Astrocyte (in vitro differentiated cells and primary cell): ENCODE data around the gene TTC34. TPM values are rescaled to one million over a fixed set of nuclear protein-coding genes. Genes with fewer than 3 reads are reported as not detected.

Experiments
- DNase-seq: peaks from one replicate; pipeline ENCODE4 v3.0.0-alpha.2; 2010; ENCODE audit warnings: low read depth
- FAIRE-seq: peaks from 2 replicates; lab custom pipeline; 2011; peaks lifted over from hg19 to GRCh38; lab: Jason Lieb, UNC
- H2AFZ ChIP-seq: 2 replicates; pipeline ENCODE4 v1.6.0; 2012; ENCODE audit warnings: low read depth, low read length, inconsistent platforms
- H3K27ac ChIP-seq: 2 replicates; pipeline ENCODE4 v1.5.1; 2011; ENCODE audit warnings: low read depth, low read length, inconsistent platforms
- H3K27me3 ChIP-seq: 2 replicates; pipeline ENCODE4 v1.6.0; 2011; ENCODE audit warnings: low read length, inconsistent platforms; ENCODE audit not compliant: insufficient read depth
- H3K36me3 ChIP-seq: 2 replicates; pipeline ENCODE4 v1.5.1; 2011; ENCODE audit warnings: low read length, inconsistent platforms; ENCODE audit not compliant: insufficient read depth
- H3K4me1 ChIP-seq: 2 replicates; pipeline ENCODE4 v1.5.1; 2011; ENCODE audit warnings: low read length, inconsistent platforms; ENCODE audit not compliant: insufficient read depth
- H3K4me2 ChIP-seq: 2 replicates; pipeline ENCODE4 v1.6.0; 2012; ENCODE audit warnings: low read length, inconsistent platforms
- H3K4me3 ChIP-seq: 2 replicates; pipeline ENCODE4 v1.5.1; 2011; ENCODE audit warnings: low read depth, mild to moderate bottlenecking, low read length, inconsistent platforms; ENCODE audit not compliant: insufficient read depth
- H3K79me2 ChIP-seq: 2 replicates; pipeline ENCODE4 v1.6.0; 2012; ENCODE audit warnings: mild to moderate bottlenecking, low read length, inconsistent platforms; ENCODE audit not compliant: insufficient read depth
- H3K9ac ChIP-seq: 2 replicates; pipeline ENCODE4 v1.6.0; 2012; ENCODE audit warnings: mild to moderate bottlenecking, low read length, inconsistent platforms
- H3K9me3 ChIP-seq: 2 replicates; pipeline ENCODE4 v1.5.1; 2012; ENCODE audit warnings: low read depth, mild to moderate bottlenecking, low read length, inconsistent platforms; ENCODE audit not compliant: insufficient read depth
- H4K20me1 ChIP-seq: 2 replicates; pipeline ENCODE4 v1.6.0; 2012; ENCODE audit warnings: low read length, inconsistent platforms; ENCODE audit not compliant: insufficient read depth
- H3K27ac Mint-ChIP-seq: one replicate; pipeline ENCODE4 v1.8.0; 2021; ENCODE audit warnings: mild to moderate bottlenecking, mixed read lengths; ENCODE audit not compliant: unreplicated experiment
- H3K27me3 Mint-ChIP-seq: one replicate; pipeline ENCODE4 v1.8.0; 2021; ENCODE audit warnings: low read depth, mixed read lengths; ENCODE audit not compliant: unreplicated experiment
- H3K36me3 Mint-ChIP-seq: one replicate; pipeline ENCODE4 v1.8.0; 2021; ENCODE audit warnings: low read depth, mixed read lengths; ENCODE audit not compliant: unreplicated experiment
- H3K4me1 Mint-ChIP-seq: one replicate; pipeline ENCODE4 v1.8.0; 2021; ENCODE audit warnings: low read depth, mixed read lengths; ENCODE audit not compliant: unreplicated experiment
- H3K4me3 Mint-ChIP-seq: one replicate; pipeline ENCODE4 v1.8.0; 2021; ENCODE audit warnings: mild to moderate bottlenecking, moderate library complexity, mixed read lengths; ENCODE audit not compliant: unreplicated experiment
- H3K9me3 Mint-ChIP-seq: one replicate; pipeline ENCODE4 v1.8.0; 2021; ENCODE audit warnings: mild to moderate bottlenecking, mixed read lengths; ENCODE audit not compliant: unreplicated experiment
- CTCF ChIP-seq: IDR thresholded peaks from 2 replicates; pipeline ENCODE4 v1.5.1; 2011; ENCODE audit warnings: low read depth, mild to moderate bottlenecking, inconsistent platforms, low read length, moderate library complexity; ENCODE audit not compliant: insufficient read depth
- EZH2 ChIP-seq: IDR thresholded peaks from 2 replicates; pipeline ENCODE4 v1.6.1; 2012; ENCODE audit warnings: mild to moderate bottlenecking, low read length, inconsistent platforms; ENCODE audit not compliant: insufficient read depth
- total RNA-seq: library from RNA; stranded (reverse); gene quantifications from 2 replicates; pipeline ENCODE4 v1.2.1, GENCODE V29; 2021

TTC34 gene
- total RNA-seq, 1 donor from 2014 or later: 0.39 TPM

DNA sequence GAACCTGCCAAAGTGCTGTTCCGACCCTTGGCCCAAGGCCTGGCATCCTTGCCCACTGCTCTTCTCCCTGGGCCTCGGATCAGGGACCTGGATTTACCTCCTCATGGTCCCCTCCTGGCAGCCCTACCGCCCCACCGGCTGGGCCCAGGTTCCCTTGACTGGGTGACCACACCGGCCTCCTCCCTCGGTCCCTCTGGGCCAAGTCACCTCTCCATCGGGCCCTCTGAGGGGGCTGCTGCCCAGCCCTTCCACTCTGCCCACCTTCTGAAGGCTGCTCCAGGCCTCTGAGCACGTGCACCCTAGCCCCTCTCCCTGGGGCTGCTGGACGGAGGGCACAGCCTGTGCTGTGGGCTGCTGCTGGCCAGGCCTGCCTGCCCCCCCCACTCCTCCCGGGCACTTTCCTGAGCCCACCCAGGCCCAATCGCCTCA, 159.3 kb downstream of the TTC34 start:
- H3K4me1 ChIP-seq: peaks cover 7% of the 10 kb centered on the region

GRCh38 chr1:2641381-2642130, 159.9 kb downstream of the TTC34 start:
- FAIRE-seq (no peak), DNase-seq (no peak)
- Histone ChIP-seq H3K9ac (peak overlapping the region; percentile 90), H3K36me3 (no peaks in the 10 kb centered on the region), H3K9me3 (peaks cover 6% of the 10 kb centered on the region), H4K20me1 (no peaks in the 10 kb centered on the region), H3K79me2 (no peaks in the 10 kb centered on the region), H3K27me3 (no peaks in the 10 kb centered on the region), H3K4me3 (no peak overlapping the region), H3K4me2 (peak overlapping the region; percentile 99), H3K27ac (no peak overlapping the region), H2AFZ (no peak overlapping the region), H3K4me1 (peaks cover 7% of the 10 kb centered on the region)
- peaks cover 2% of the 10 kb centered on the region for H3K4me1 Mint-ChIP-seq
- no peak overlapping the region for H3K27ac Mint-ChIP-seq
- H3K27me3 Mint-ChIP-seq: peaks cover 11% of the 10 kb centered on the region
- TF ChIP-seq EZH2: no peak
- no peak for TF ChIP-seq CTCF
- H3K36me3 Mint-ChIP-seq: no peaks in the 10 kb centered on the region
- H3K4me3 Mint-ChIP-seq: peak overlapping the region; percentile 89
- peaks cover 6% of the 10 kb centered on the region for H3K9me3 Mint-ChIP-seq

More for the DNA sequence above, 159.3 kb downstream of the TTC34 start:
- FAIRE-seq: no peak
- Histone ChIP-seq H3K9me3 (peaks cover under 1% of the 10 kb centered on the region), H2AFZ (peak overlapping the region; percentile 98), H3K9ac (peak overlapping the region; percentile 90), H3K4me2 (peak overlapping the region; percentile 99), H3K4me3 (peak overlapping the region; percentile 73), H4K20me1 (no peaks in the 10 kb centered on the region), H3K27ac (no peak overlapping the region), H3K36me3 (no peaks in the 10 kb centered on the region), H3K79me2 (no peaks in the 10 kb centered on the region), H3K27me3 (no peaks in the 10 kb centered on the region)
- H3K9me3 Mint-ChIP-seq: peaks cover 7% of the 10 kb centered on the region
- H3K4me1 Mint-ChIP-seq: peaks cover 2% of the 10 kb centered on the region
- TF ChIP-seq CTCF (no peak), EZH2 (no peak)
- H3K4me3 Mint-ChIP-seq: peak overlapping the region; percentile 89
- no peak for DNase-seq
- H3K27me3 Mint-ChIP-seq: peaks cover 9% of the 10 kb centered on the region
- H3K36me3 Mint-ChIP-seq: no peaks in the 10 kb centered on the region
- no peak overlapping the region for H3K27ac Mint-ChIP-seq

DNA sequence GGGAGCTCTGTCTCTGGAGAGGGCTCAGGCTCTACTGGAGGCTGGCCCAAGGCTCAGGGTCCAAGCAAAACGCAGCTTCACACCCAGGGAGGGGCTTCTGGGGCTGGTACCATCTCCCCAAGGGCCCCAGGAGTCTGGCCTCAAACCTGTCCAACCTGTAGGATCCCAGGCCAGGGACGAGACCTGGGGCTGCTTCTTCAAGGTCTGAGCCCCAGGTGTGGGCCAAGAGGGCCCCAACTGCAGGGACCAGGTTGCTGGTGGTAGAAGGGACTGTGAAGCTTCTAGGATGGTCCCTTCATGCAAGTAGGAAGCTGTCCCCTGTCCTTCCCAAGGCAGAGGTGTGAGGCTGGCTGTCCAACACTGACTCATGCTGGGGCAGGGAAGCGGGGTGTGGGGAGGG, 160.9 kb downstream of the TTC34 start:
- Histone ChIP-seq H3K9me3 (peaks cover 6% of the 10 kb centered on the region), H3K9ac (no peak overlapping the region), H3K4me1 (peaks cover 7% of the 10 kb centered on the region), H2AFZ (no peak overlapping the region), H3K27ac (no peak overlapping the region), H3K27me3 (no peaks in the 10 kb centered on the region), H3K4me2 (no peak overlapping the region), H3K79me2 (no peaks in the 10 kb centered on the region), H3K36me3 (no peaks in the 10 kb centered on the region), H4K20me1 (no peaks in the 10 kb centered on the region), H3K4me3 (no peak overlapping the region)
- no peak for TF ChIP-seq EZH2
- Mint-ChIP-seq H3K9me3 (peaks cover 4% of the 10 kb centered on the region), H3K4me1 (peaks cover 2% of the 10 kb centered on the region), H3K4me3 (no peak overlapping the region), H3K27me3 (peaks cover 21% of the 10 kb centered on the region), H3K27ac (no peak overlapping the region), H3K36me3 (no peaks in the 10 kb centered on the region)
- no peak for FAIRE-seq
- DNase-seq: no peak
